ENCODE results near the gene LMF1. TPM values are rescaled to one million over a fixed set of nuclear protein-coding genes. Genes with fewer than 3 reads are reported as not detected.

Gene LMF1
- total and polyA plus RNA-seq, 9 of the 15 experiments (the other 6 are each of a cell fraction or from before 2014, with no cell fraction given): 0.11 to 1.6 (median 0.55) TPM; not detected in 1

- no TSS peak for BruUV-seq (replicated peaks)
- in situ Hi-C loops (cut with MboI) (no loop called here), intact Hi-C loops (cut with micrococcal nuclease) (no loop called here)
- DNase-seq (ENCODE audit: extremely low read depth in 1 of 4, low spot score in 3 of 4) (no peak), FAIRE-seq (no peak), ATAC-seq (no peak)
- Histone ChIP-seq H2AFZ (ENCODE audit: low read depth, low read length) (no peak overlapping the region), H3K79me2 (ENCODE audit: control insufficient read depth, insufficient read depth, low read length) (no peaks in the 10 kb centered on the region), H4K20me1 (replicated peaks; ENCODE audit: control insufficient read depth, insufficient read depth, low read length) (peaks cover 14% of the 10 kb centered on the region; the same call in 1 of the 2 replicates), H3K27ac (ENCODE audit: extremely low read depth, low read depth, low read length) (no peak overlapping the region), H3K4me3 (no peak overlapping the region), H3K4me2 (ENCODE audit: insufficient read depth, low read length) (no peak overlapping the region), H3K9me1 (ENCODE audit: control insufficient read depth, insufficient read depth, low read length) (no peaks in the 10 kb centered on the region), H3K9me3 (replicated peaks; ENCODE audit: control insufficient read depth, insufficient read depth, low read depth, low read length) (no peaks in the 10 kb centered on the region), H3K4me1 (replicated peaks in 1 of 2; ENCODE audit: control insufficient read depth in 2 of 2, insufficient read depth in 2 of 2, low read length in 2 of 2) (peaks cover 0 to 41% of the 10 kb centered on the region in 2 experiments; a peak in 2 of 5 replicates), H3K9ac (ENCODE audit: insufficient read depth in 1 of 2, low read depth in 2 of 2, low read length in 2 of 2) (no peak overlapping the region; a peak in 1 of 4 replicates), H3K27me3 (ENCODE audit: control insufficient read depth in 2 of 2, insufficient read depth in 2 of 2, low read length in 2 of 2) (peaks cover 15 to 57% of the 10 kb centered on the region in 2 experiments; a peak in 3 of 5 replicates), H3K36me3 (ENCODE audit: control insufficient read depth, insufficient read depth, low read length) (no peaks in the 10 kb centered on the region)
- 0% methylated on average over 8 of the region's 9 CpGs for WGBS (ENCODE audit: insufficient coverage, low coverage, missing lambda C conversion rate)
- CTCF ChIA-PET (ENCODE audit: low intra/inter-chr PET ratio): no interaction called here
- TF ChIP-seq CHAMP1 (IDR thresholded peaks at IDR 0.05) (no peak), TSC22D4 (tag; IDR thresholded peaks at IDR 0.05) (no peak), GTF2E2 (tag; IDR thresholded peaks at IDR 0.05) (no peak), BCL6 (CRISPR knock-in tag; IDR thresholded peaks at IDR 0.05) (no peak)
- POLR2A ChIA-PET: interaction anchor here (0.6 kb wide), 2 partner anchors 31 to 82 kb away, joined by 3 read pairs; no protein-coding TSS in a partner anchor
These were observed 21.0 kb upstream of the LMF1 start for GRCh38 chr16:991773-992172.

Measured in K562 (cell line).